Natural killer cell (primary cell): ENCODE data around the gene CDK14. TPM values are rescaled to one million over a fixed set of nuclear protein-coding genes. Genes with fewer than 3 reads are reported as not detected.

Experiments used
- ATAC-seq, 3 donors: fragments of 150-1000 bp in 2 of 3; fragments of 200-7000 bp in 1 of 3; cut with Tn5 transposase; 1 replicate in 1 of 3; 2 replicates in 2 of 3; pipeline ENCODE4 v1.10.0; 2021; ENCODE audit warnings: mild to moderate bottlenecking in 2 of 3, moderate library complexity in 2 of 3
- DNase-seq, 2 donors: peaks; one replicate each; pipeline versions ENCODE4 v3.0.0 to v3.0.0-alpha.2; 2013 to 2021; ENCODE audit warnings: mixed read lengths in 1 of 2
- H3K27ac ChIP-seq: one replicate; pipeline ENCODE4 v1.5.1; 2013; ENCODE audit warnings: mild to moderate bottlenecking, low read length
- H3K27me3 ChIP-seq: one replicate; pipeline ENCODE4 v1.6.1; 2013; ENCODE audit warnings: low read length; ENCODE audit not compliant: control insufficient read depth, insufficient read depth
- H3K36me3 ChIP-seq: one replicate; pipeline ENCODE4 v1.6.1; 2013; ENCODE audit warnings: low read length; ENCODE audit not compliant: control insufficient read depth, insufficient read depth
- H3K4me1 ChIP-seq: one replicate; pipeline ENCODE4 v1.6.1; 2013; ENCODE audit warnings: low read length; ENCODE audit not compliant: control insufficient read depth, insufficient read depth
- H3K4me3 ChIP-seq: one replicate; pipeline ENCODE4 v1.5.1; 2013; ENCODE audit warnings: low read length
- H3K9me3 ChIP-seq: one replicate; pipeline ENCODE4 v1.6.1; 2013; ENCODE audit warnings: low read length; ENCODE audit not compliant: control insufficient read depth, insufficient read depth
- H3K27ac Mint-ChIP-seq, 2 donors: one replicate each; pipeline ENCODE4 v1.8.0; 2022; ENCODE audit warnings: mild to moderate bottlenecking in 2 of 2, mixed read lengths in 2 of 2, moderate library complexity in 1 of 2
- H3K27me3 Mint-ChIP-seq, 2 donors: one replicate each; pipeline ENCODE4 v1.8.0; 2022; ENCODE audit warnings: low read depth in 2 of 2, mixed read lengths in 2 of 2
- H3K36me3 Mint-ChIP-seq: one replicate; pipeline ENCODE4 v1.8.0; 2022; ENCODE audit warnings: mixed read lengths
- H3K4me1 Mint-ChIP-seq, 2 donors: one replicate each; pipeline ENCODE4 v1.8.0; 2022; ENCODE audit warnings: mixed read lengths in 2 of 2
- H3K4me3 Mint-ChIP-seq: one replicate; pipeline ENCODE4 v1.8.0; 2022; ENCODE audit warnings: mild to moderate bottlenecking, moderate library complexity, mixed read lengths
- H3K9me3 Mint-ChIP-seq, 2 donors: one replicate each; pipeline ENCODE4 v1.8.0; 2022; ENCODE audit warnings: mixed read lengths in 2 of 2
- WGBS: methylation state at CpG from one replicate; pipeline ENCODE4 v1.1.7; 2013; ENCODE audit warnings: missing lambda C conversion rate; ENCODE audit not compliant: insufficient coverage; 5-methylcytosine and 5-hydroxymethylcytosine counted together
- intact Hi-C: fragments of 100-400 bp; cut with micrococcal nuclease; formaldehyde crosslinking; loops from one replicate; pipeline ENCODE4 v1.14.2; 2022
- total RNA-seq, 4 donors: library from RNA; stranded (reverse); fragments of 120-200 nt in 1 of 4; gene quantifications; one replicate each; pipeline versions ENCODE4 v1.2.3 to v1.2.4, GENCODE V29; 2013 to 2022
- TF ChIP-seq, protein P1 (sequence below): fragments of 200-600 bp; IDR thresholded peaks from one replicate; pipeline ENCODE4 v1.8.0; 2022; ENCODE audit warnings: antibody characterized with exemption

Gene CDK14
- total RNA-seq, 3 donors from 2014 or later (not counting 1 experiment from before 2014, with no cell fraction given), result 1.2 to 12.5 (median 1.9) TPM

- 80% methylated on average over 1 of the region's 4 CpGs for WGBS
- no peaks in the 10 kb centered on the region for H3K4me1 ChIP-seq
- H3K9me3 Mint-ChIP-seq, result peaks cover 3 to 11% of the 10 kb centered on the region in 2 donors
- no peak for ATAC-seq
- H3K27ac Mint-ChIP-seq, result no peak overlapping the region
- intact Hi-C loops, result no loop called here
- H3K4me1 Mint-ChIP-seq, result no peaks in the 10 kb centered on the region
- H3K27me3 Mint-ChIP-seq, result no peaks in the 10 kb centered on the region
- no peak overlapping the region for H3K4me3 Mint-ChIP-seq
- no peak overlapping the region for H3K27ac ChIP-seq
- no peaks in the 10 kb centered on the region for H3K36me3 Mint-ChIP-seq
- peaks cover 3% of the 10 kb centered on the region for H3K9me3 ChIP-seq
- no peak for DNase-seq
- H3K36me3 ChIP-seq, result no peaks in the 10 kb centered on the region
- H3K27me3 ChIP-seq, result no peaks in the 10 kb centered on the region
- TF ChIP-seq, protein P1, sequence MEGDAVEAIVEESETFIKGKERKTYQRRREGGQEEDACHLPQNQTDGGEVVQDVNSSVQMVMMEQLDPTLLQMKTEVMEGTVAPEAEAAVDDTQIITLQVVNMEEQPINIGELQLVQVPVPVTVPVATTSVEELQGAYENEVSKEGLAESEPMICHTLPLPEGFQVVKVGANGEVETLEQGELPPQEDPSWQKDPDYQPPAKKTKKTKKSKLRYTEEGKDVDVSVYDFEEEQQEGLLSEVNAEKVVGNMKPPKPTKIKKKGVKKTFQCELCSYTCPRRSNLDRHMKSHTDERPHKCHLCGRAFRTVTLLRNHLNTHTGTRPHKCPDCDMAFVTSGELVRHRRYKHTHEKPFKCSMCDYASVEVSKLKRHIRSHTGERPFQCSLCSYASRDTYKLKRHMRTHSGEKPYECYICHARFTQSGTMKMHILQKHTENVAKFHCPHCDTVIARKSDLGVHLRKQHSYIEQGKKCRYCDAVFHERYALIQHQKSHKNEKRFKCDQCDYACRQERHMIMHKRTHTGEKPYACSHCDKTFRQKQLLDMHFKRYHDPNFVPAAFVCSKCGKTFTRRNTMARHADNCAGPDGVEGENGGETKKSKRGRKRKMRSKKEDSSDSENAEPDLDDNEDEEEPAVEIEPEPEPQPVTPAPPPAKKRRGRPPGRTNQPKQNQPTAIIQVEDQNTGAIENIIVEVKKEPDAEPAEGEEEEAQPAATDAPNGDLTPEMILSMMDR, result no peak
- no peak overlapping the region for H3K4me3 ChIP-seq
Observed at GRCh38 chr7:90910136-90910535, 314.0 kb downstream of the CDK14 start.

DNA sequence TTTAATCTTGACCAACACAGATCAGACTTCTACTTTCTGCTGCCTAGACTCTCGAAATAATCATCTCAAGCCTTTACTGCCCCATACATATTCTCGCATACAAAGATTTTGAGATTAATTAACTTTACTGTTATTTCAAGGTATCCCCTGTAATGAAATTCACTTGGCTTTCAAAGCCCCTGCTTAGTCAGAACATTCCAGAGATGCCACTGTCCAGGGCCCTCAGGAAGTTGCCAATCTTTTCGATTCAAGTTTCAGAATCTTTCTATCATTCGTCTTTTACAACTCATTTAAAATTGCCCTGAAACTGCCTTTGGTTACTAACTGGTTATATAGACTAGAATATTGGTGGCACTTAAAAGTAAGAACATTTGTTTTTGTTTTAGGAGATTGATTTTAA, 320.2 kb downstream of the CDK14 start:
- ATAC-seq (no peak), DNase-seq (no peak)
- Mint-ChIP-seq H3K9me3 (peaks cover 6 to 7% of the 10 kb centered on the region in 2 donors), H3K4me3 (no peak overlapping the region), H3K36me3 (no peaks in the 10 kb centered on the region), H3K27me3 (no peaks in the 10 kb centered on the region), H3K4me1 (no peaks in the 10 kb centered on the region), H3K27ac (no peak overlapping the region)
- TF ChIP-seq, protein P1, result no peak
- no peaks in the 10 kb centered on the region for H3K4me1 ChIP-seq
- peaks cover 3% of the 10 kb centered on the region for H3K9me3 ChIP-seq
- H3K27ac ChIP-seq, result no peak overlapping the region
- no peak overlapping the region for H3K4me3 ChIP-seq
- 90% methylated on average over 4 of the region's 4 CpGs for WGBS
- intact Hi-C loops, result no loop called here
- H3K36me3 ChIP-seq, result no peaks in the 10 kb centered on the region
- no peaks in the 10 kb centered on the region for H3K27me3 ChIP-seq

DNA sequence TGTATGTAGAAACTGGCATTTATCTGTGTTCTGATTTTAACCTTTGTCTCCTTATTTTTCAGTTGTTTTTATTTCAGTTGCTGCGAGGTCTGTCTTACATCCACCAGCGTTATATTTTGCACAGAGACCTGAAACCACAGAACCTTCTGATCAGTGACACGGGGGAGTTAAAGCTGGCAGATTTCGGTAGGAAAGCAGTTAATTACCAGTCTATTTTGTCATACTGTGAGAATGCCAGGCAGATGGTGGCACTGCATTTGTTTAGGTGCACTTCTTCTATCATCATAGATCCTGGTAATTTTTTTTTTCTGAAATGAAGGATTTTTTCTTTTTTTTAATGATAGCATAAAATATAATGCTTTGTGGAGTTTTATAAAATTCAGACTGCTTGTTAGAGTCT, 321.4 kb downstream of the CDK14 start:
- peaks cover 7% of the 10 kb centered on the region in 2 donors for H3K9me3 Mint-ChIP-seq
- intact Hi-C loops, result no loop called here

GRCh38 chr7:90918303-90918702, 322.2 kb downstream of the CDK14 start:
- Mint-ChIP-seq H3K27ac (no peak overlapping the region), H3K4me1 (no peaks in the 10 kb centered on the region), H3K36me3 (no peaks in the 10 kb centered on the region), H3K9me3 (peaks cover 7% of the 10 kb centered on the region in 2 donors), H3K27me3 (no peaks in the 10 kb centered on the region), H3K4me3 (no peak overlapping the region)
- 71% methylated on average over 1 of the region's 3 CpGs for WGBS
- DNase-seq, result no peak
- H3K27ac ChIP-seq, result no peak overlapping the region
- no peak overlapping the region for H3K4me3 ChIP-seq
- H3K4me1 ChIP-seq, result no peaks in the 10 kb centered on the region
- peaks cover 3% of the 10 kb centered on the region for H3K9me3 ChIP-seq
- TF ChIP-seq, protein P1, result no peak
- H3K36me3 ChIP-seq, result no peaks in the 10 kb centered on the region
- no peak for ATAC-seq
- intact Hi-C loops, result no loop called here
- H3K27me3 ChIP-seq, result no peaks in the 10 kb centered on the region

More for the DNA sequence above, 321.4 kb downstream of the CDK14 start:
- no peak overlapping the region for H3K4me3 Mint-ChIP-seq
- H3K27me3 Mint-ChIP-seq, result no peaks in the 10 kb centered on the region
- Histone ChIP-seq H3K27ac (no peak overlapping the region), H3K27me3 (no peaks in the 10 kb centered on the region), H3K9me3 (peaks cover 3% of the 10 kb centered on the region), H3K4me3 (no peak overlapping the region), H3K36me3 (no peaks in the 10 kb centered on the region), H3K4me1 (no peaks in the 10 kb centered on the region)
- TF ChIP-seq, protein P1, result no peak
- ATAC-seq, result no peak
- WGBS, result 73% methylated on average over 4 of the region's 4 CpGs
- H3K27ac Mint-ChIP-seq, result no peak overlapping the region
- H3K36me3 Mint-ChIP-seq, result no peaks in the 10 kb centered on the region
- no peaks in the 10 kb centered on the region for H3K4me1 Mint-ChIP-seq
- DNase-seq, result no peak
